Calu3 (cell line): ENCODE data around the gene CKAP5. TPM values are rescaled to one million over a fixed set of nuclear protein-coding genes. Genes with fewer than 3 reads are reported as not detected.

ENCODE experiments used
- BruUV-seq: library from RNA; stranded (reverse); fragments of 400-500 nt; replicated peaks from 2 replicates; lab custom pipeline; 2021; lab: Mats Ljungman, UMichigan
- CTCF ChIA-PET: fragments of 300-600 bp; sonication (Branson Sonifier 250); formaldehyde crosslinking; loops from one replicate; lab custom pipeline; 2022; ENCODE audit warnings: antibody characterized with exemption; lab: Charles Lee
- DNase-seq: peaks from one replicate; pipeline ENCODE4 v3.0.0; 2022
- H3K27ac Mint-ChIP-seq: one replicate; pipeline ENCODE4 v1.8.0; 2022; ENCODE audit warnings: mixed read lengths; ENCODE audit not compliant: unreplicated experiment
- H3K27me3 Mint-ChIP-seq: one replicate; pipeline ENCODE4 v1.8.0; 2022; ENCODE audit warnings: mixed read lengths; ENCODE audit not compliant: unreplicated experiment
- H3K36me3 Mint-ChIP-seq: one replicate; pipeline ENCODE4 v1.8.0; 2022; ENCODE audit warnings: mild to moderate bottlenecking, moderate library complexity, mixed read lengths; ENCODE audit not compliant: insufficient read depth, unreplicated experiment
- H3K4me1 Mint-ChIP-seq: one replicate; pipeline ENCODE4 v1.8.0; 2022; ENCODE audit warnings: mild to moderate bottlenecking, low read depth, mixed read lengths; ENCODE audit not compliant: unreplicated experiment
- H3K4me3 Mint-ChIP-seq: one replicate; pipeline ENCODE4 v1.8.0; 2022; ENCODE audit warnings: mild to moderate bottlenecking, low read depth, moderate library complexity, mixed read lengths; ENCODE audit not compliant: unreplicated experiment
- H3K9me3 Mint-ChIP-seq: one replicate; pipeline ENCODE4 v1.8.0; 2022; ENCODE audit warnings: low read depth, mixed read lengths; ENCODE audit not compliant: unreplicated experiment
- intact Hi-C: fragments of 100-400 bp; cut with micrococcal nuclease; formaldehyde crosslinking; loops from one replicate; pipeline ENCODE4 v1.10.0; 2022; ENCODE audit not compliant: unreplicated experiment
- total RNA-seq: library from RNA; stranded (reverse); gene quantifications from 2 replicates; pipeline ENCODE4 v1.2.3, GENCODE V29; 2022
- TF ChIP-seq, protein P1 (sequence below): fragments of 200-600 bp; IDR thresholded peaks from one replicate; pipeline ENCODE4 v1.8.0; 2022; ENCODE audit warnings: antibody characterized with exemption; ENCODE audit not compliant: unreplicated experiment

The CKAP5 gene
- total RNA-seq, 1 experiment from 2014 or later: 140 TPM

DNA sequence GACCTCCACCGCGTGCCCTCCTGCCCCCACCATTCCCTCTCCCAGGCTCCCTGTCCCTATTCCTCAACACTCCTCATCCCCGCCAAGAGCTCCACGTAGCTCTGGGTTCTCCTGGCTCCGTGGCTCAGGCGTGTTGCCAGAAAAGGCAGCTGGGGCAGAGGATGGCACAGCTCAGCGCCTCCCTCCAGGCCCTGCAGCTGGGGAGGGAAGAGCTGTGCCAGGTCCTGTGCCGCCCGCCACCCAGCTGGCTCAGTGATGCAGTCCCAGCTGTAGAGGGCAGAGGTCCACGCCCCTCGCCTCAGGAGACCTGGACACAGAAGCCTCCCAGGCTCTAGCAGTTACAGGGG, 149.9 kb downstream of the CKAP5 start:
- no peaks in the 10 kb centered on the region for H3K27me3 Mint-ChIP-seq
- H3K4me3 Mint-ChIP-seq: no peak overlapping the region
- no peak overlapping the region for H3K27ac Mint-ChIP-seq
- CTCF ChIA-PET: no interaction called here
- intact Hi-C loops: no loop called here
- H3K36me3 Mint-ChIP-seq: peaks cover 24% of the 10 kb centered on the region
- peaks cover 2% of the 10 kb centered on the region for H3K4me1 Mint-ChIP-seq
- H3K9me3 Mint-ChIP-seq: no peaks in the 10 kb centered on the region
- no TSS peak for BruUV-seq
- TF ChIP-seq, protein P1, sequence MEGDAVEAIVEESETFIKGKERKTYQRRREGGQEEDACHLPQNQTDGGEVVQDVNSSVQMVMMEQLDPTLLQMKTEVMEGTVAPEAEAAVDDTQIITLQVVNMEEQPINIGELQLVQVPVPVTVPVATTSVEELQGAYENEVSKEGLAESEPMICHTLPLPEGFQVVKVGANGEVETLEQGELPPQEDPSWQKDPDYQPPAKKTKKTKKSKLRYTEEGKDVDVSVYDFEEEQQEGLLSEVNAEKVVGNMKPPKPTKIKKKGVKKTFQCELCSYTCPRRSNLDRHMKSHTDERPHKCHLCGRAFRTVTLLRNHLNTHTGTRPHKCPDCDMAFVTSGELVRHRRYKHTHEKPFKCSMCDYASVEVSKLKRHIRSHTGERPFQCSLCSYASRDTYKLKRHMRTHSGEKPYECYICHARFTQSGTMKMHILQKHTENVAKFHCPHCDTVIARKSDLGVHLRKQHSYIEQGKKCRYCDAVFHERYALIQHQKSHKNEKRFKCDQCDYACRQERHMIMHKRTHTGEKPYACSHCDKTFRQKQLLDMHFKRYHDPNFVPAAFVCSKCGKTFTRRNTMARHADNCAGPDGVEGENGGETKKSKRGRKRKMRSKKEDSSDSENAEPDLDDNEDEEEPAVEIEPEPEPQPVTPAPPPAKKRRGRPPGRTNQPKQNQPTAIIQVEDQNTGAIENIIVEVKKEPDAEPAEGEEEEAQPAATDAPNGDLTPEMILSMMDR: no peak
- no peak for DNase-seq

DNA sequence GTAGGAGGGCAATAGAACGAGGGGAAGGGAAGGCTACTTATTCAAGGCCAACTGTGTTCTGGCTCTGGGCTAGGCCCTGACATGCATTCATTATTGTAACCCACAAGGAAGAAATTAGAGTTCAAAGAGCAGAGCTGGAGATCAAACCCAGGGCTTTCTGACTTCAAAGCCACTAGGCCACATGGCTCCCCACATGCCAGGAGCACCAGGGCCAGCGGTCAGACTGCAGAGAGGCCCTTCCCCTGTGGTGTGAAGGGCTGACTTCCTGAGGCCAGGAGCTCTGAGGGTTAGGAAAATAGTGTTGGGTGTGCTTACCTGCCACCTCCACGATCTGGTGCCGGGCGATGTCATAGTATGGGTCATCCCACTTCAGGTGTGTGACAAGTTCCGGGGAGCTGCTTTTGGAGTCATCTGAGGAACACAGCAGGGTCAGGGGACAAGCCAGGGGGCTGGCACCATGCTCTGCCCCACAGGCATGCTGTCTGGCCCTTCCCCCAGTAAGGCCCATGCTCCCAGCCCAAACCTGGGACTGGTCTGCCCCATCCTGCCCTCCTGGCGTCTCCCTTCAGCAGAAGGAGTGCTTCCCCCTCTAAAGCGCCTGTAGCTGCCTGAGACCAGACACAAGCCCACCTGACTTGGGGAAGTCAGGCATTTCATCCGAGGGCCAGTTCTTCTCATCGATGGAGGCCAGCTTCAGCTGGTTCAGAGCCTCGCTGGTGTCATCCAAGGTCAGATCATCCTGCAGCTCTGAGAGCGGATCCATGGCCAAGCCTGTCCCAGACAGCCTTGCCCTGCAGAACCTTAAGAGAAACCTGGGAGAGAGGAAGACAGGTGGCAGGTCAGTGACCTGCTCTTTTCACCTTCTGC, 150.5 kb downstream of the CKAP5 start:
- BruUV-seq: no TSS peak
- Mint-ChIP-seq H3K4me3 (no peak overlapping the region), H3K27ac (no peak overlapping the region), H3K4me1 (no peaks in the 10 kb centered on the region), H3K36me3 (peaks cover 18% of the 10 kb centered on the region), H3K27me3 (no peaks in the 10 kb centered on the region), H3K9me3 (no peaks in the 10 kb centered on the region)
- CTCF ChIA-PET: no interaction called here
- intact Hi-C loops: no loop called here
- no peak for DNase-seq
- TF ChIP-seq, protein P1: no peak

DNA sequence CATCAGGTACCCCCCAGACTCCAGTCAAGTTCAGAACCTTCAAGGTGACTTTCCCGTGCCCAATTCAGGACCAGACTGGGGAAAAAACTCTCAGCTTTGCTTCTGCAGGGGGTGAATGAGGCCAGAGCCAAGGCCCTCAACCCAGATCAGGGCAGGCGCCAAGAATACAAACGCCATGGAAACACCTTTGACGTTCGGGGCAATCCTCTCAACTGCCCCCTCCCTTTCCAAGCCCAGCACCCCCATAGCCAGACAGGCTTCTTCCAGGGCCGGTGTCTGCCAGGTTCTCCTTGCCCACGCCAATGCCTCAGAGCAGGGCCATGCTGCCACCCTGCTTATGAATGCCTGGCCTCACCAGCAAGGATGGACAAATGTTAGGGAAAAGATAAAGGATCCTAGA, 151.5 kb downstream of the CKAP5 start:
- DNase-seq: no peak
- intact Hi-C loops: no loop called here
- CTCF ChIA-PET: no interaction called here
- Mint-ChIP-seq H3K27me3 (no peaks in the 10 kb centered on the region), H3K27ac (no peak overlapping the region), H3K9me3 (no peaks in the 10 kb centered on the region), H3K4me1 (no peaks in the 10 kb centered on the region), H3K36me3 (peaks cover 12% of the 10 kb centered on the region), H3K4me3 (no peak overlapping the region)
- TF ChIP-seq, protein P1: no peak
- no TSS peak for BruUV-seq

DNA sequence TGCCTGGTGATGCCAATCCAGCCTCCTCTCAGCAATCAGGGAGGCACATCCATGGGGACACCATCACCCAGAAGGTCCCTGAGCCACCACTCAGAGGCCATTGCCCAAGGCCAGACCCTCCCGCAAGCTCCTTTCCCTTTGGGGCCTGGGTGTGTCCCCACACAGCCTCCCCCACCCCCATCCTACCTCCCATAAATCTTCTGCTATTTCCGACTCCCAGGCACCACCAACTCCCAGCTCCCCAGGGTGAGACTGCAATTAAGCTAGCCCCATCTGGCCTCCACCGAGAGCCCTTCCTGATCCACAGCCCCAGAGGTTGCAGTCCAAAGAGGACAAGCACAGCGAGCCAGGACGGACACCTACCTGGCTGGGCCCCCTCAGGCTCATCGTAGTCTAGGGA, 152.0 kb downstream of the CKAP5 start:
- CTCF ChIA-PET: interaction anchor here (1.0 kb wide), 1 partner anchor 19 kb away, joined by 4 read pairs; no protein-coding TSS in a partner anchor
- Mint-ChIP-seq H3K27ac (no peak overlapping the region), H3K9me3 (no peaks in the 10 kb centered on the region), H3K4me1 (no peaks in the 10 kb centered on the region), H3K36me3 (peaks cover 12% of the 10 kb centered on the region), H3K4me3 (no peak overlapping the region), H3K27me3 (no peaks in the 10 kb centered on the region)
- TF ChIP-seq, protein P1: no peak
- intact Hi-C loops: no loop called here
- DNase-seq: no peak
- no TSS peak for BruUV-seq
